HUES64 (cell line): ENCODE measurements around the gene ADAMTS17.

ENCODE experiments used
- H3K27ac ChIP-seq: 2 replicates; pipeline ENCODE4 v1.7.0; 2013; ENCODE audit warnings: low read depth, low read length, inconsistent platforms
- H3K27me3 ChIP-seq: 2 replicates; pipeline ENCODE4 v1.6.1; 2013; ENCODE audit warnings: mild to moderate bottlenecking, low read length; ENCODE audit not compliant: insufficient read depth
- H3K36me3 ChIP-seq: 2 replicates; pipeline ENCODE4 v1.6.1; 2013; ENCODE audit warnings: mild to moderate bottlenecking, low read length; ENCODE audit not compliant: insufficient read depth
- H3K4me1 ChIP-seq: 2 replicates; pipeline ENCODE4 v1.6.1; 2013; ENCODE audit warnings: mild to moderate bottlenecking, low read length, moderate library complexity; ENCODE audit not compliant: insufficient read depth
- H3K4me3 ChIP-seq: 2 replicates; pipeline ENCODE4 v1.5.1; 2013; ENCODE audit warnings: mild to moderate bottlenecking, low read length, moderate library complexity
- H3K9ac ChIP-seq: 2 replicates; pipeline ENCODE4 v1.6.1; 2013; ENCODE audit warnings: mild to moderate bottlenecking, low read depth, low read length
- H3K9me3 ChIP-seq: 2 replicates; pipeline ENCODE4 v1.6.1; 2013; ENCODE audit warnings: low read depth, low read length; ENCODE audit not compliant: insufficient read depth
- WGBS: fragments of 150-250, 120-280 bp; methylation state at CpG from one replicate; pipeline ENCODE4 v1.1.7; 2013; ENCODE audit warnings: missing lambda C conversion rate; 5-methylcytosine and 5-hydroxymethylcytosine counted together

ADAMTS17 gene

DNA sequence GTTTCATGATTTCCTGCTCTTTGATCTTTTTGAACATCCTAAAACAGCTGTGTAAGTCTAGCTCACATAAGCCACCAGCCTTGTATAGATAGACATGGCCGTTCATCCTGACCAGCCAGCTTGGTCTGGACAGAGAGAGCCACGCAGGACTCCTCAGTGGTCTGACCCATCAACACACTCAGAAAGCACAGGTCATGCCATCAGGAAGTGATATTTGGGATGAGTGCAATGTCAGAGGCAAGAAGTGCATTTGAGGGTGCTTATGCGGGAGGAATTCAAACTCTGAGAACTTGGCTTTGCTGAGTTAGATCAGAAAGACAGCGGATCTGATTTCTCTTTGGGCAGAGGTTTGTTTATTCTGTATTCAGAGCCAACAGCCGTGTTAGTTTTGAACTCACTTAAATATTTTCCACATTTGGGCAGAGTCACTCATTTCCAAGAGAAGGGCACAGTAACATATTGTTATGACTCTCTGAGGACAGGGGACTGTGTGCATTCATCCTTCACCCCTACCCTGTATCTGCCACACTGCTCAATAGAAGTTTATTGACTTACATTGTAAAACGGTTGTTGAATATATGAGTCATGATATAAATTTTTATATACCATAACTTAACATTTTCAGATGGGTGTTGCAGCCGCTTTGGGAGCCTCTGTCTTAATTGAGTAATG lies 383.2 kb downstream of the ADAMTS17 start:
- Histone ChIP-seq H3K9ac (no peak overlapping the region), H3K27me3 (no peaks in the 10 kb centered on the region), H3K27ac (no peak overlapping the region), H3K4me3 (no peak overlapping the region), H3K9me3 (no peaks in the 10 kb centered on the region), H3K36me3 (no peaks in the 10 kb centered on the region), H3K4me1 (peaks cover 5% of the 10 kb centered on the region; the same call in 1 of the 2 replicates)
- 95% methylated on average over 6 of the region's 7 CpGs for WGBS

DNA sequence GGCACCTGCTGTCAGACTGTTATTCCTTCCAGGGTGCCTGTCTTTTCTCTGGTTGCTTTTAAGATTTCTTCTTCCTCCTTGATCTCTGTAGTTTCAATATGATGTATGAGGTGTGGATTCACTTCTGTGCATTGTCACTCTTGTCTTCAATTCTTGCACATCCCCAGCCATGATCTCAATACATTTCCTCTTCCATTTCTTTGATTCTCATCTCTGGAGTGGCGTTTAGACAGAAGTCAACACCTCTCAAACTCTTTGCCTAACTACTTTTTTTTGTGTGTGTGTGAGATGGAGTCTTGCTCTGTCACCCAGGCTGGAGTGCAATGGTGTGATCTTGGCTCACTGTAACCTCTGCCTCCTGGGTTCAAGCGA lies 384.1 kb downstream of the ADAMTS17 start:
- no peaks in the 10 kb centered on the region for H3K36me3 ChIP-seq
- H3K9me3 ChIP-seq = no peaks in the 10 kb centered on the region
- 98% methylated on average over 2 of the region's 2 CpGs for WGBS

DNA sequence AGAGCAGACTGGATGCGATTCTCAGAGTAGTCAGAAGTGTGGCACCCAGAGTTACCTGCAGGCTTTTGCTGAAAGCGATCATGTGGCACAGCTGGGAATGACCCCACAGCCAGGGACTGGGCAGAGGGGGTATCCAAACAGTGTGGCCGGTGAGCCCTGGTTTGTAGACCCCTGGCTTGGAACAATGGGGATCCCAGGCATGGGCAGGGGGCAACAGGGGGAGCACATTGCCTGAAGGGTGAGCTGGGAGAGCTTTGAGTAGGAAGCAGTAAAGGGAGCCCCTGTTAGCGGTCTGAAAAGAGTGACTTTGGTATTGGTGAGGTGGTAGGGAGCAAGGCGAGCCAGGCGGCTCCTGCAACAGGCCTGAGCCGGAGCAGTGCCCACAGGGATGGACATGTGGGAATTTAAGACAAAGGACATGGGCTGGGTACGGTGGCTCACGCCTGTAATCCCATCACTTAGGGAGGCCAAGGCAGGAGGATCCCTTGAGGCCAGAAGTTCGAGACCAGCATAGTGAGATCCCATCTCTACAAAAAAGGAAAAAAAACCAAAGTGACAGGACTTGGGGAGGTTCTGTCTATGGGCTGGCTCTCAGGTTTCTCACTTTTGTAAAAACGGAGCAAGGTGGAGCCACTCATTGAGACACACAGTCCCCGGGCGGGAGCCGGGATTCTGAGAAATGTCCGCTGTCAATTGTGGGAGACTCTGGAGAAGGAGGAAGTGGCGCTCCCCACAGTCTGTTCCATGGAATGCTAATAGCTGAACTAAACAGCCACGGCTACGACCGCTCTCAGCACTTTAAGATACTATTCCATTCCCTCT lies 384.7 kb downstream of the ADAMTS17 start:
- Histone ChIP-seq H3K4me1 (peaks cover 5% of the 10 kb centered on the region; the same call in 1 of the 2 replicates), H3K36me3 (no peaks in the 10 kb centered on the region), H3K9me3 (no peaks in the 10 kb centered on the region), H3K27me3 (no peaks in the 10 kb centered on the region), H3K4me3 (no peak overlapping the region), H3K27ac (no peak overlapping the region), H3K9ac (no peak overlapping the region)
- 96% methylated on average over 19 of the region's 19 CpGs for WGBS

More for the DNA sequence above, 384.1 kb downstream of the ADAMTS17 start:
- Histone ChIP-seq H3K9ac (no peak overlapping the region), H3K27me3 (no peaks in the 10 kb centered on the region), H3K27ac (no peak overlapping the region), H3K4me1 (peaks cover 5% of the 10 kb centered on the region; the same call in 1 of the 2 replicates), H3K4me3 (no peak overlapping the region)

DNA sequence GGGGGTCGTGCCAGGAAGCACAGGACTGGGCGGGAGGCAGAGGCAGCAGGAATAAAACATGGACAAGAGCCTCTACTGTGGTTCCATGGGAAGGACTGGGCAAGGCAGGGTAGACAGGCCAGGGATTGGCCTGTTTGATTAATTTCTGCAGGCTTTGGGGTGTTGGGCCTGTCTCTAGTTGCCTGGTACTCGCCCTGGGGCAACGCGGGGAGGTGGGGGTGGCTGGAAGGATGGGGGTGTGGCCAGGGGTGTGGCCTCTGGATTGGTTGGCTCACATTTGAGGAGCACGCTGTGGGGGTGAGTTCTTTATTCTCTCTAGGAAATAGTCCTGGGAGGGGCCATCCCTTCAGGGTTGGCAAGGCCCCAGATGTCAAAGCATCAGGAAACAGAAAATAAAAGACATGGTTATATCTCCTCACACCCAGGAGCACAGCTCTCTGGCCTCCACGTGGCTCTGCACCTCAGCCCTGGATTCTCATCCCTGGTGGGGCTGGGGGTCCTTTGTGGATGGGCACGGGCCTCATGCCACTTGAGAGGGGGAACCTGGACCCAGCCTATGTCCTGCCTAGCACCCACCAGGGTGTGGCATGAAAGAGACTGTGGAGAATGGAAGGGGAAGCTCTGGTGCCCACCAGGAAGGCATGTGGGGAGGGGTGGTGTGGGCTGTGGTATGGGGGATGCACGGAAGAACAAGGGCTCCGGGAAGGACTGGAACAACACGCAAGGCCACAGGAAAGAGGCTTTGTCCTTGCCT lies 385.6 kb downstream of the ADAMTS17 start:
- Histone ChIP-seq H3K9me3 (no peaks in the 10 kb centered on the region), H3K4me1 (peaks cover 5% of the 10 kb centered on the region; the same call in 1 of the 2 replicates)
- WGBS = 88% methylated on average over 11 of the region's 11 CpGs

DNA sequence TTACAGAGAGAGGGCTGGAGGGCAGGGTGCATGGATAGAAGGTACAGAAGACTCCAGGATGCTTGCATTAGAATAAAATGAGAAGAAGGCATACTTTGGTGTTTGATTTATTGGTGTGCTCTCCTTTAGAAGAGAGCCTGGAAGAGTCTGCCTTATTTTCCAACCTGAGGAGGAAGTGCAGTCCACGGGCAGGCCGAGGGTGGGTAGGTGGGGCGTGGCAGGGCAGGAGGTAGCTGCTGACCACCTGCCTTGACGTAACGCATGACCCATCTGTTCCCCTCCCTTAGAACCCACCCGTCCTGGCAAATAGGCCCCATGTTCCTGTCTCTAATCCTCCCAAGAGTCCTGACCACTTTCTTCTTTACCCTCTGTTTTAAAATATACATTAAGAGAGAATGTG lies 386.2 kb downstream of the ADAMTS17 start:
- Histone ChIP-seq H3K9me3 (no peaks in the 10 kb centered on the region), H3K4me1 (peaks cover 5% of the 10 kb centered on the region; the same call in 1 of the 2 replicates), H3K27me3 (no peaks in the 10 kb centered on the region), H3K9ac (no peak overlapping the region), H3K36me3 (no peaks in the 10 kb centered on the region), H3K27ac (no peak overlapping the region), H3K4me3 (no peak overlapping the region)
- 90% methylated on average over 6 of the region's 6 CpGs for WGBS

More for the DNA sequence above, 385.6 kb downstream of the ADAMTS17 start:
- no peak overlapping the region for H3K9ac ChIP-seq
- no peaks in the 10 kb centered on the region for H3K27me3 ChIP-seq
- H3K27ac ChIP-seq = no peak overlapping the region
- no peaks in the 10 kb centered on the region for H3K36me3 ChIP-seq
- H3K4me3 ChIP-seq = no peak overlapping the region

DNA sequence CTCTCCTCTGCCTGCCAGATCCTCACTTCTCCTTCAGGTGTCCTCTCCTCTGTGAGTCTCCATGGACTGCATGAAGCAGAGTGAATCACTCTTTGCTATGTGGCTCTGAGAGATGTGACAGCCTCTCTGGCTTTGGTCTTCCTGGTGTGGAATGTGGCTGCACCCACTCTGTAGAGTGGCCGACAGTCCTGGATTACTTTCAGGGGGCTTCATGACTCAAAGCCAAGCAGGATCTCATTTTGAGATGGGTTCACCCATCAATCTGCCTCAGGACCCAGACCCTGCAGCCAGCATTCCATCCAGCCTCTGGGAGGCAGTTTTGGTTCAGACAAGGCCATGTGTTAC lies 386.6 kb downstream of the ADAMTS17 start:
- Histone ChIP-seq H3K4me1 (peaks cover 5% of the 10 kb centered on the region; the same call in 1 of the 2 replicates), H3K27ac (no peak overlapping the region), H3K9ac (no peak overlapping the region), H3K4me3 (no peak overlapping the region), H3K9me3 (no peaks in the 10 kb centered on the region), H3K36me3 (no peaks in the 10 kb centered on the region), H3K27me3 (no peaks in the 10 kb centered on the region)
- 89% methylated on average over 1 of the region's 1 CpG for WGBS

DNA sequence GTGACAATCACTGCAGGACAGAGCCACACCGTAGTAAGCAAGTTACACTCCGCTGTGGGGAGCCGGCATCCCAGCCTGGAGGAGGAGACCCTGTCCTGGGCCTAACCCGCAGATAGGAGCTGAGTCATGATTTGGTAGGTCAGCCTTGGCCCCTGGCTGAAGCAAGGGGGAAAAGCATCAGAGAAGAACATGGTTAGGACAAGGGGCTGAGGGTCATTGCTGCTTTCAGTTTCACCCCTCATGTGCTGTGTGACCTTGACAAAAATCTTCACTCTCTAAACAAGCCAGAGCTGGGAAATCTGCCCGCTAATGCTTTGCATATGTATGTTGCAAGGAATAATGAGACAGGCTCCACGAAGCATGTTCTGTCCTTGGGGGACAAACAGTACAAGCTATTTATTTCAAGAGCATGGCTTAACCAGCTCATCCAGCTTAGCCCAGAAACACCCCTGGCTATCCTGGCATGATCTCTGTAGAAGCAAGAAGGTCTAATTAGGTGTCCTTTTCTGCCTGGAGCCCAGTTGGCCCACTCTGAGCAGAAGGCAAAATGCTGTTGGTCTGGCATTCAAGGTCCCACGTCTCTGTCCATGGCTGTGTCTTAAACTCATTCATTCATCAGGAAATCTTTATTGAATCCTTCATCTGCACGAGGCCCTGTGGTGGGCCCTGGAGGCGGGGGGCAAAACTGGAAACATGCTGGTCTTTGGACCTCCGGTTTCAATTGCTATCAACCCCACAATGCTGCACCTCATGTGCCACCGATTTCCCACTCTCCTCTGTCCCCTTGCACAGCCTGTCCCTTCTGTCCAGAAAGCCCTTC lies 387.2 kb downstream of the ADAMTS17 start:
- Histone ChIP-seq H3K27ac (no peak overlapping the region), H3K4me3 (no peak overlapping the region), H3K27me3 (no peaks in the 10 kb centered on the region), H3K9me3 (peaks cover 3% of the 10 kb centered on the region; the same call in 1 of the 2 replicates), H3K9ac (no peak overlapping the region), H3K36me3 (no peaks in the 10 kb centered on the region), H3K4me1 (peaks cover 5% of the 10 kb centered on the region; the same call in 1 of the 2 replicates)
- 84% methylated on average over 11 of the region's 11 CpGs for WGBS

DNA sequence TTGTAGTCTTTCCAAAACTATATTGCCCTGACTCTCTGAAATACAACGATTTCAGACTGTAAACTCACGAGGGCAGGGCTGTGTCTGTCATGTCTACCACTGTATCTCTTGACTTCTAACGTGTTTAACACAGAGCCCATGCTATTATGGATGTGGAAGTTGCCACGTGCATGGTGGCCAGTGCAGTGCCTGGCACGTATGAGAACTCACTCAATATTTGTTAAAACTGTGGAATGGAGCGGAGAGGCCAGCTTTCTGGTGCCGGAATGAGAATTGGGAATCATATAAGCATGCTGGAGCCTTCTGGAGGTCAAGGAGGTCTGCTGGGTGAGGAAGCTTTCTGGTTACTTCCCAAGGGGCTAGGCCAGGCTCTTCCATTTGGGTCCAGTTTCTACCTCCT lies 387.9 kb downstream of the ADAMTS17 start:
- no peaks in the 10 kb centered on the region for H3K36me3 ChIP-seq
- H3K9ac ChIP-seq = no peak overlapping the region
- H3K4me3 ChIP-seq = no peak overlapping the region
- peaks cover 5% of the 10 kb centered on the region; the same call in 1 of the 2 replicates for H3K4me1 ChIP-seq
- 93% methylated on average over 7 of the region's 7 CpGs for WGBS
- H3K27ac ChIP-seq = no peak overlapping the region
- no peaks in the 10 kb centered on the region for H3K27me3 ChIP-seq
- H3K9me3 ChIP-seq = peaks cover 3% of the 10 kb centered on the region; the same call in 1 of the 2 replicates

DNA sequence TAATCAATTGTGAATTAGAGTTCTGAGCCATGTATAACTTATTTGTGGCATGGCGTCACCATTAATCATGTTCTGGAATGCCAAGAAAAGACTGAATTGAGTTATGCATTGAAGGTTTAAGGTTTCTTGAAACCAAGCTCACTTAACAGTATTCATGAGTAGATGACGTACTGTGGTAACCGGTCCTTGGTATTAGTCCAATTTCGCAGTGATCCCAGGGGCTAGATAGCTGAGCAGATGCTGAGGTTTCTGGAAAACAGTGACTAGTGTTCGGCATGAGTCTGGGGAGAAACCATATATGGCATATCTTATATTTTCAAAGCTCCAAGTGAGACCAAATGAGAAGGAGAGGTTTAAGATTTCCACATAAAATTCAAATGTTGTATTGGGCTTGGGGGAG lies 390.3 kb downstream of the ADAMTS17 start:
- H3K4me3 ChIP-seq = no peak overlapping the region
- H3K9ac ChIP-seq = no peak overlapping the region
- H3K27me3 ChIP-seq = no peaks in the 10 kb centered on the region
- 81% methylated on average over 5 of the region's 5 CpGs for WGBS
- peaks cover 9% of the 10 kb centered on the region; the same call in 1 of the 2 replicates for H3K9me3 ChIP-seq
- no peaks in the 10 kb centered on the region for H3K36me3 ChIP-seq
- H3K4me1 ChIP-seq = peaks cover 5% of the 10 kb centered on the region; the same call in 1 of the 2 replicates
- H3K27ac ChIP-seq = no peak overlapping the region

DNA sequence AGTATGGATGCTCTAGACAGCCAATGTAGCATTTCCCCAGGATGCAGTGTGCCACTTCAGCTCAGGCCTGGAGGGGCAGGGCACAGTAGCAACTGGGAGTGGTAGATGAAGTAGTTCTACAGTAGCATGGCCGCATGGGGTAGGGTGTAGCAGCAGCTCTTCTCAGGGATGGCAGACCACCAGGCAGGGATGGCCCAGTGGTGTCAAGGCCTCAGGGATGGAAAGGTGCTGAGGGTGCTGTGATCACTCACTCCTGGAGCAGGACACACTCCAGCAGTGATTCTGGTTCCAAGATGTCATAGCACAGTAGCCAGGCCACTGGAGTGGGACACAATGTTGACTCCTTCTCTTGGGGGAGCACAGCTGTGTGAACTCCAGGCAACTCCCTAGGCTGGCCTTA lies 397.6 kb downstream of the ADAMTS17 start:
- no peak overlapping the region for H3K9ac ChIP-seq
- peaks cover 14% of the 10 kb centered on the region; the same call in 1 of the 2 replicates for H3K9me3 ChIP-seq
- no peak overlapping the region for H3K27ac ChIP-seq
- WGBS = 90% methylated on average over 1 of the region's 1 CpG
- H3K27me3 ChIP-seq = no peaks in the 10 kb centered on the region
- no peaks in the 10 kb centered on the region for H3K36me3 ChIP-seq
- no peaks in the 10 kb centered on the region for H3K4me1 ChIP-seq
- H3K4me3 ChIP-seq = no peak overlapping the region
